ENCODE data around the gene KCTD10.
"Not testable (repeated sequence)": the region's sequence is repeated elsewhere in the genome, so short reads cannot be mapped to it uniquely, and the experiment has no call there.

Gene KCTD10

DNA sequence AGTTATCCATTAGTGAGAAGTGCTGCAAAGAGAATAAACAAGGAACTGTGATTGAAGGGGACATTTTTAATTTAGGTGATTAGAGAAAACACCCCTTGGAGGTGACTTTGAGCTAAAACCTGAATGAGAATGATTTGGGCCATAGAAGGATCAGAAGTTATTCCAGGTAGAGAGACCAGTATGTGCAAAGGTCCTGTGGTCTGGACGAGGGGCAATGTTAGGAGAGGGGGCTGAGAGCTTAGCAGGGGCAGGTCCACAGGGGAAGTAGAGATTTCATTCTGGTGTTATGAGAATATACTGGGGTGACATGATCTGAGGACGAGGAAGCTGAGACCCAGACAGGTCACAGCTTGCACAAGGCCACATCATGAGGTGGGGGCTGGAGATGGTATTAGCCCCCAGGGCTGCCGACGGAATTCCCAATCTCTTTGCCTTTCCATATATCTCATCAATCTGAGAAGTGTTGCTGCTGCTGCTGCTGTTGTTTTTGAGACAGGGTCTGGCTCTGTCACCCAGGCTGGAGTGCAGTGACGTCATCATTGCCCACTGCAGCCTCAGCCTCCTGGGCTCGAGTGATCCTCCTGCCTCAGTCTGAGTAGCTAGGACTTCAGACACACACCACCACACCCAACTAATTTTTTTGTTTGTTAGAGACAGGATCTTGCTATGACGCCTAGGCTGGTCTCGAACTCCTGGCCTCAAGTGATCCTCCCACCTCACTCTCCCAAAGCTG is 55.6 kb downstream of the KCTD10 start:
- TF ChIP-seq, protein P1, sequence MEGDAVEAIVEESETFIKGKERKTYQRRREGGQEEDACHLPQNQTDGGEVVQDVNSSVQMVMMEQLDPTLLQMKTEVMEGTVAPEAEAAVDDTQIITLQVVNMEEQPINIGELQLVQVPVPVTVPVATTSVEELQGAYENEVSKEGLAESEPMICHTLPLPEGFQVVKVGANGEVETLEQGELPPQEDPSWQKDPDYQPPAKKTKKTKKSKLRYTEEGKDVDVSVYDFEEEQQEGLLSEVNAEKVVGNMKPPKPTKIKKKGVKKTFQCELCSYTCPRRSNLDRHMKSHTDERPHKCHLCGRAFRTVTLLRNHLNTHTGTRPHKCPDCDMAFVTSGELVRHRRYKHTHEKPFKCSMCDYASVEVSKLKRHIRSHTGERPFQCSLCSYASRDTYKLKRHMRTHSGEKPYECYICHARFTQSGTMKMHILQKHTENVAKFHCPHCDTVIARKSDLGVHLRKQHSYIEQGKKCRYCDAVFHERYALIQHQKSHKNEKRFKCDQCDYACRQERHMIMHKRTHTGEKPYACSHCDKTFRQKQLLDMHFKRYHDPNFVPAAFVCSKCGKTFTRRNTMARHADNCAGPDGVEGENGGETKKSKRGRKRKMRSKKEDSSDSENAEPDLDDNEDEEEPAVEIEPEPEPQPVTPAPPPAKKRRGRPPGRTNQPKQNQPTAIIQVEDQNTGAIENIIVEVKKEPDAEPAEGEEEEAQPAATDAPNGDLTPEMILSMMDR (IDR thresholded peaks at IDR 0.05; ENCODE audit: low read depth, low read length, missing control alignments): no peak
- DNase-seq (ENCODE audit: low read depth): no peak
- in situ Hi-C loops (cut with HindIII; ENCODE audit: low sequenced_read_pairs): no loop called here
- H3K4me3 ChIP-seq (ENCODE audit: low read depth, low read length): no peak overlapping the region

DNA sequence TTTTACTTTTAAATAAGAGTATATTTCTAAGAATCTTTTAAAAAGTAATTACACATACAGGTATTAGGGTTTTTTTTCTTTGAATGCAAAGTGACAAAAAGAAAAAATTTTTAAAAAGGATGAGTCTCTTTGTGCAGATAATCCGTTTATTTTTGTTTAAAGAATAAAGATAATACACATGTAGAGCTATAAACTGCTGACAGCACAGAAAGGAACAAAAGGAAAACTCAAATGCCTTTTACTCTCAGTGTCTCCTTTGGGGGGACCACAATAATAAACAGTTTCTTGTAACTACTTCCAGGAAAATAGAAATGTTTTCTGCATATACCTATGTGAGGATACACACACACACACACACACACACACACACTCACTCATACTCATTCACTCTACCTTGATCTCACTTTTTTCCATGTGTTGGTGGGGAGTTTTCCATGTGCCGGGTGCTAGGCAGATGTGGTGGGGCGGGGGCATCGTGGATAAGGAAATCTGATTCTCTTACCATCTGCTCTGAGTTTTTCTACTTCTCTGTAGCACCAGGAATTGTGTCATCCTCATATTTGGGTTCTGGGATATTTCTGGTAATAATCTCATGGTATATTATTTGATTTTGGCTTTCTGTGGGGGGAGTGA is 58.1 kb downstream of the KCTD10 start:
- in situ Hi-C loops (cut with HindIII; ENCODE audit: low sequenced_read_pairs): no loop called here
- no peak for DNase-seq (ENCODE audit: low read depth)

DNA sequence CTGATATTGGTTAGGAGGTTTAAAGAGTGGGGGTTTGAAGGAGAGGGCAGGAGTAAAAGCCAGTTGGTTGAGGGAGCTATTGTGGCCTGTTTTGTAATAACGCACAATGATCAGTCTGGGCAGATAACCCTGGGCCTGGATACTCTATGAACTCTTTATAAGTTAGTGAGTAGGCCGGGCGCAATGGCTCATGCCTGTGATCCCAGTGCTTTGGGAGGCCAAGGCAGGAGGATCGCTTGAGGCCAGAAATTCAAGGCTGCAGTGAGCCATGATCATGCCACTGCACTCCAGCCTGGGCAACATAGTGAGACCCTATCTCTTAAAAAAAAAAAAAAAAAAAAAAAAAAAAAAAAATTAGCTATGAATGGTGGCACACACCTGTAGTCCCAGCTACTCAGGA is 71.0 kb downstream of the KCTD10 start:
- H3K4me3 ChIP-seq (ENCODE audit: low read depth, low read length); in situ Hi-C loops (cut with HindIII; ENCODE audit: low sequenced_read_pairs); DNase-seq (ENCODE audit: low read depth): not testable (repeated sequence)

More for the DNA sequence above, 58.1 kb downstream of the KCTD10 start:
- TF ChIP-seq, protein P1 (IDR thresholded peaks at IDR 0.05; ENCODE audit: low read depth, low read length, missing control alignments): no peak
- H3K4me3 ChIP-seq (ENCODE audit: low read depth, low read length): no peak overlapping the region

DNA sequence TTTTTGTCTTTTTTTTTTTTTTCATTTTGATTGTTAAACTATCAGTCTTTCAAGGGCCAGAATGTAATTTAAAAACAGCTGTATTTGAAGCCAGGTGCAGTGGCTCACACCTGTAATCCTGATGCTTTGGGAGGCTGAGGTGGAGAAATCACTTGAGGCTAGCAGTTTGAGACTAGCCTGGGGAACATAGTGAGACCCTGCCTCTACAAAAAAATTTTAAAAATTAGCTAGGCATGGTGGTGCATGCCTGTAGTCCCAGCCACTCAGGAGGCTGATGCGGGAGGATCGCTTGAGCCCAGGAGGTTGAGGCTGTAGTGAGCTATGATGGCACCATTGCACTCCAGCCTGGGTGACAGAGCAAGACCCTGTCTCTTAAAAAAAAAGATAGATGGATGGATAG is 72.3 kb downstream of the KCTD10 start:
- H3K4me3 ChIP-seq (ENCODE audit: low read depth, low read length); DNase-seq (ENCODE audit: low read depth); in situ Hi-C loops (cut with HindIII; ENCODE audit: low sequenced_read_pairs): not testable (repeated sequence)

Data from astrocyte of the cerebellum (primary cell).